CD4-positive, alpha-beta memory T cell (primary cell): ENCODE data around the gene DNAJB11. TPM values are rescaled to one million over a fixed set of nuclear protein-coding genes. Genes with fewer than 3 reads are reported as not detected.

Experiments
- CTCF ChIA-PET: fragments of 350-600 bp; sonication (Branson Sonifier 250); formaldehyde crosslinking; loops from one replicate; lab custom pipeline; 2021; ENCODE audit warnings: inconsistent platforms; ENCODE audit not compliant: partially characterized antibody; lab: Charles Lee
- POLR2A ChIA-PET: fragments of 350-600 bp; sonication (Branson Sonifier 250); formaldehyde crosslinking; loops from one replicate; lab custom pipeline; 2021; ENCODE audit not compliant: partially characterized antibody; lab: Charles Lee
- DNase-seq, 5 donors: peaks; one replicate each; pipeline versions ENCODE4 v3.0.0 to v3.0.0-alpha.2; 2020 to 2022; ENCODE audit warnings: mixed read lengths in 1 of 5
- H3K27ac ChIP-seq: one replicate; pipeline ENCODE4 v1.7.0; 2013; ENCODE audit warnings: low read depth, low read length
- H3K27me3 ChIP-seq: 2 replicates; pipeline ENCODE4 v1.7.0; 2013; ENCODE audit warnings: mild to moderate bottlenecking, low read length, moderate library complexity; ENCODE audit not compliant: insufficient read depth
- H3K36me3 ChIP-seq: 2 replicates; pipeline ENCODE4 v1.7.0; 2013; ENCODE audit warnings: mild to moderate bottlenecking, low read length, moderate library complexity; ENCODE audit not compliant: insufficient read depth
- H3K4me1 ChIP-seq: 2 replicates; pipeline ENCODE4 v1.7.0; 2013; ENCODE audit warnings: mild to moderate bottlenecking, low read length, moderate library complexity; ENCODE audit not compliant: insufficient read depth
- H3K4me3 ChIP-seq, 2 donors: one replicate each; pipeline ENCODE4 v1.7.0; 2013; ENCODE audit warnings: low read length in 2 of 2, mild to moderate bottlenecking in 1 of 2
- H3K9me3 ChIP-seq, 2 donors: one replicate each; pipeline ENCODE4 v1.7.0; 2013; ENCODE audit warnings: low read length in 2 of 2, control low read depth in 1 of 2; ENCODE audit not compliant: control insufficient read depth in 1 of 2
- H3K27ac Mint-ChIP-seq, 7 donors: one replicate each; pipeline ENCODE4 v1.8.0; 2020 to 2021; ENCODE audit warnings: mixed read lengths in 7 of 7, mild to moderate bottlenecking in 6 of 7, inconsistent platforms in 3 of 7, moderate library complexity in 3 of 7
- H3K27me3 Mint-ChIP-seq, 2 donors: one replicate each; pipeline ENCODE4 v1.8.0; 2020 to 2021; ENCODE audit warnings: mixed read lengths in 2 of 2
- H3K36me3 Mint-ChIP-seq, 2 donors: one replicate each; pipeline ENCODE4 v1.8.0; 2020 to 2021; ENCODE audit warnings: mixed read lengths in 2 of 2, inconsistent platforms in 1 of 2, mild to moderate bottlenecking in 1 of 2
- H3K4me1 Mint-ChIP-seq, 4 donors: one replicate each; pipeline ENCODE4 v1.8.0; 2020 to 2021; ENCODE audit warnings: mixed read lengths in 4 of 4, mild to moderate bottlenecking in 1 of 4
- H3K4me3 Mint-ChIP-seq, 8 donors: one replicate each; pipeline ENCODE4 v1.8.0; 2020 to 2021; ENCODE audit warnings: mixed read lengths in 8 of 8, mild to moderate bottlenecking in 7 of 8, moderate library complexity in 6 of 8, inconsistent platforms in 3 of 8
- H3K9me3 Mint-ChIP-seq, 8 donors: one replicate each; pipeline ENCODE4 v1.8.0; 2020 to 2021; ENCODE audit warnings: mixed read lengths in 8 of 8, mild to moderate bottlenecking in 5 of 8, inconsistent platforms in 3 of 8, moderate library complexity in 1 of 8
- intact Hi-C: fragments of 100-400 bp; cut with micrococcal nuclease; formaldehyde crosslinking; loops from one replicate; pipeline ENCODE4 v1.15.1; 2023
- polyA plus RNA-seq, 2 donors: library from polyadenylated mRNA; unstranded; fragments of 300-500 nt; fragmentation: Illumina TruSeq; gene quantifications; one replicate each; pipeline ENCODE4 v1.2.3, GENCODE V29; 2021
- total RNA-seq, 2 experiments: library from RNA; stranded (reverse); gene quantifications; one replicate each; pipeline ENCODE4 v1.2.3, GENCODE V29; 2021

Gene DNAJB11
- total and polyA plus RNA-seq, 4 experiments from 2014 or later = 34.0 to 40.0 (median 38.1) TPM

- H3K27me3 Mint-ChIP-seq = no peaks in the 10 kb centered on the region
- no peak overlapping the region for H3K4me3 Mint-ChIP-seq
- no peak for DNase-seq
- H3K27ac Mint-ChIP-seq = peak overlapping the region in 4 of 7 donors; percentile 32 to 42 (median 32)
- Histone ChIP-seq H3K36me3 (no peaks in the 10 kb centered on the region), H3K4me1 (peaks cover 37% of the 10 kb centered on the region), H3K27me3 (no peaks in the 10 kb centered on the region), H3K9me3 (no peaks in the 10 kb centered on the region), H3K4me3 (no peak overlapping the region), H3K27ac (no peak overlapping the region)
- no peaks in the 10 kb centered on the region for H3K9me3 Mint-ChIP-seq
- CTCF ChIA-PET = interaction anchor here (0.8 to 12.3 kb wide), 8 partner anchors 11 to 557 kb away, joined by 3 to 333 read pairs (median 12); partner anchors contain the start of gene AHSG
- intact Hi-C loops = no loop called here
- H3K36me3 Mint-ChIP-seq = peaks cover 1 to 6% of the 10 kb centered on the region in 2 donors
- H3K4me1 Mint-ChIP-seq = peaks cover 22 to 39% (median 31%) of the 10 kb centered on the region in 4 donors
- POLR2A ChIA-PET = interaction anchor here (0.7 to 2.0 kb wide), 2 partner anchors 18 to 30 kb away, joined by 3 to 5 read pairs; partner anchors contain the start of gene TBCCD1
Observed at GRCh38 chr3:186536883-186537844, 33.4 kb upstream of the DNAJB11 start.

- Histone ChIP-seq H3K4me1 (peaks cover 22% of the 10 kb centered on the region), H3K4me3 (no peak overlapping the region), H3K27ac (no peak overlapping the region), H3K36me3 (no peaks in the 10 kb centered on the region), H3K9me3 (no peaks in the 10 kb centered on the region), H3K27me3 (no peaks in the 10 kb centered on the region)
- Mint-ChIP-seq H3K36me3 (peaks cover 1 to 10% of the 10 kb centered on the region in 2 donors), H3K27me3 (no peaks in the 10 kb centered on the region), H3K27ac (no peak overlapping the region), H3K9me3 (no peaks in the 10 kb centered on the region), H3K4me1 (peaks cover 20 to 30% (median 25%) of the 10 kb centered on the region in 4 donors), H3K4me3 (no peak overlapping the region)
- intact Hi-C loops = no loop called here
- POLR2A ChIA-PET = interaction anchor here (3.3 to 3.4 kb wide), 2 partner anchors 20 to 280 kb away, joined by 12 to 18 read pairs; no protein-coding TSS in a partner anchor
- CTCF ChIA-PET = interaction anchor here (1.0 to 12.3 kb wide), 14 partner anchors 10 to 595 kb away, joined by 3 to 333 read pairs (median 14); partner anchors contain the start of gene AHSG
- DNase-seq = no peak
Observed at GRCh38 chr3:186538779-186539178, 31.7 kb upstream of the DNAJB11 start.

- H3K4me3 ChIP-seq = no peak overlapping the region
- Mint-ChIP-seq H3K9me3 (no peaks in the 10 kb centered on the region), H3K27me3 (no peaks in the 10 kb centered on the region), H3K36me3 (peaks cover 9 to 10% of the 10 kb centered on the region in 2 donors), H3K27ac (peak overlapping the region in 6 of 7 donors; percentile 11 to 53 (median 47)), H3K4me3 (peak overlapping the region in 3 of 8 donors; percentile 2 to 48 (median 36)), H3K4me1 (peaks cover 6 to 15% (median 10%) of the 10 kb centered on the region in 4 donors)
- H3K27me3 ChIP-seq = no peaks in the 10 kb centered on the region
- peaks cover 9% of the 10 kb centered on the region for H3K4me1 ChIP-seq
- H3K9me3 ChIP-seq = no peaks in the 10 kb centered on the region
- POLR2A ChIA-PET = interaction anchor here (0.6 to 3.4 kb wide), 8 partner anchors 21 to 602 kb away, joined by 3 to 18 read pairs (median 6); partner anchors contain the start of genes EIF4A2 and TRA2B
- no peaks in the 10 kb centered on the region for H3K36me3 ChIP-seq
- intact Hi-C loops = loop anchor here (1.0 kb wide), 4 partner anchors 27 to 557 kb away; partner anchors contain the start of gene TBCCD1
- no peak overlapping the region for H3K27ac ChIP-seq
- CTCF ChIA-PET = interaction anchor here (0.6 to 12.3 kb wide), 58 partner anchors 8 to 1690 kb away, joined by 3 to 333 read pairs (median 4); partner anchors contain the start of genes AHSG, DNAJB11 and RPL39L
- peak; percentile 78 to 85 (median 82) for DNase-seq
Observed at GRCh38 chr3:186540221-186540834, 30.2 kb upstream of the DNAJB11 start.

GRCh38 chr3:186540835-186541226 is 29.7 kb upstream of the DNAJB11 start:
- Histone ChIP-seq H3K27me3 (no peaks in the 10 kb centered on the region), H3K4me1 (peaks cover 9% of the 10 kb centered on the region), H3K9me3 (no peaks in the 10 kb centered on the region), H3K27ac (no peak overlapping the region), H3K36me3 (no peaks in the 10 kb centered on the region), H3K4me3 (no peak overlapping the region)
- POLR2A ChIA-PET = interaction anchor here (0.7 to 3.4 kb wide), 7 partner anchors 22 to 557 kb away, joined by 3 to 18 read pairs (median 4); partner anchors contain the start of gene EIF4A2
- H3K9me3 Mint-ChIP-seq = no peaks in the 10 kb centered on the region
- DNase-seq = no peak
- intact Hi-C loops = loop anchor here (1.0 kb wide), 4 partner anchors 26 to 558 kb away; partner anchors contain the start of gene TBCCD1
- peaks cover 6 to 15% (median 8%) of the 10 kb centered on the region in 4 donors for H3K4me1 Mint-ChIP-seq
- peak overlapping the region; percentile 11 to 53 (median 42) for H3K27ac Mint-ChIP-seq
- H3K36me3 Mint-ChIP-seq = peaks cover 9 to 10% of the 10 kb centered on the region in 2 donors
- CTCF ChIA-PET = interaction anchor here (0.6 to 12.3 kb wide), 47 partner anchors 8 to 1691 kb away, joined by 3 to 333 read pairs (median 5); partner anchors contain the start of genes AHSG, DNAJB11 and RPL39L
- no peaks in the 10 kb centered on the region for H3K27me3 Mint-ChIP-seq
- H3K4me3 Mint-ChIP-seq = no peak overlapping the region

DNA sequence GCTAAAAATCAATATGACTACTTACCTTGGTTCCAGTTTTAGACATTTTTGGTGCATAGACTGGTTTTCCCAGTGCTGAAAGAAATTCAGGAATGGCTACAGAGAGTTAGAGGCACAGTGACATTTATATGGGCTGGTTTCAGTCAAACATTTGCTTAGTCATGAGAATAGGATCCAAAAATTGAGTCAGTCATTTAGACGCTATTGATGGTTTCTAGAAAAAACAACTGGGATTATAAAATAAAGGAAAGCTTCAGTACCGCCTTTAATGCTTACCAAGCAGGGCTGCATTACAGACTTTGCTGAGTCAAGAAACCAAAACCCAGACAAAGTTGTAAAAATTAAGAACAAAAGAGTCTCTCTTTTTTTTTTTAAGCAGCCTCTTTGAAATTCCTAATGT is 26.2 kb upstream of the DNAJB11 start, which contains the start of gene CRYGS:
CRYGS (minus strand) TSS at position 100 of the 400 bp plus-strand sequence; CDS start at position 46, 54 bp downstream.
- DNase-seq = no peak
- Histone ChIP-seq H3K9me3 (no peaks in the 10 kb centered on the region), H3K27me3 (no peaks in the 10 kb centered on the region), H3K36me3 (peaks cover 1% of the 10 kb centered on the region), H3K4me3 (no peak within 1 kb of the TSS), H3K4me1 (peaks cover 9% of the 10 kb centered on the region), H3K27ac (no peak within 1 kb of the TSS)
- Mint-ChIP-seq H3K4me3 (no peak within 1 kb of the TSS), H3K4me1 (peaks cover 5 to 10% (median 7%) of the 10 kb centered on the region in 4 donors), H3K27ac (peak within 1 kb of the TSS in 4 of 7 donors; percentile 11 to 50 (median 28)), H3K9me3 (no peaks in the 10 kb centered on the region), H3K27me3 (no peaks in the 10 kb centered on the region), H3K36me3 (peaks cover 11 to 21% of the 10 kb centered on the region in 2 donors)
- intact Hi-C loops = no loop called here
- ChIA-PET POLR2A (no interaction called here), CTCF (interaction anchor here (0.7 to 1.9 kb wide), 5 partner anchors 9 to 1299 kb away, joined by 3 to 6 read pairs (median 3); no protein-coding TSS in a partner anchor)

GRCh38 chr3:186549497-186549896 is 21.0 kb upstream of the DNAJB11 start:
- no peak overlapping the region for H3K27ac Mint-ChIP-seq
- H3K4me1 ChIP-seq = no peaks in the 10 kb centered on the region
- no peaks in the 10 kb centered on the region for H3K27me3 ChIP-seq
- no peak overlapping the region for H3K4me3 ChIP-seq
- peaks cover 31% of the 10 kb centered on the region for H3K36me3 ChIP-seq
- DNase-seq = no peak
- POLR2A ChIA-PET = no interaction called here
- intact Hi-C loops = no loop called here
- no peaks in the 10 kb centered on the region for H3K9me3 ChIP-seq
- no peaks in the 10 kb centered on the region for H3K9me3 Mint-ChIP-seq
- no peak overlapping the region for H3K27ac ChIP-seq
- no peak overlapping the region for H3K4me3 Mint-ChIP-seq
- peaks cover 20 to 53% of the 10 kb centered on the region in 2 donors for H3K36me3 Mint-ChIP-seq
- no peaks in the 10 kb centered on the region for H3K4me1 Mint-ChIP-seq
- no peaks in the 10 kb centered on the region for H3K27me3 Mint-ChIP-seq
- CTCF ChIA-PET = interaction anchor here (0.6 to 4.4 kb wide), 5 partner anchors 9 to 771 kb away, joined by 3 to 29 read pairs (median 4); no protein-coding TSS in a partner anchor
